Measurements from ENCODE around the gene PLD1. TPM values are rescaled to one million over a fixed set of nuclear protein-coding genes. Genes with fewer than 3 reads are reported as not detected.
A peak's percentile ranks its signal among the peaks of the same experiment; 100 is the strongest.

PLD1 gene
- polyA plus RNA-seq, 1 donor: 87.6 TPM

- Histone ChIP-seq H3K27me3 (ENCODE audit: control insufficient read depth, insufficient read depth, low read length) (no peaks in the 10 kb centered on the region), H3K4me1 (ENCODE audit: control insufficient read depth, insufficient read depth, low read length) (peaks cover 51% of the 10 kb centered on the region), H3K4me3 (ENCODE audit: low read length) (no peak overlapping the region), H3K9me3 (ENCODE audit: control insufficient read depth, low read depth, low read length) (peaks cover 9% of the 10 kb centered on the region), H3K36me3 (ENCODE audit: control insufficient read depth, insufficient read depth, low read length) (no peaks in the 10 kb centered on the region), H3K27ac (ENCODE audit: low read length) (no peak overlapping the region)
- no peak for DNase-seq
- WGBS (ENCODE audit: insufficient coverage, low lambda C conversion rate): no CpG with 5 or more reads among the region's 40 CpGs
These were observed 64.5 kb downstream of the PLD1 start for GRCh38 chr3:171745577-171746319.

GRCh38 chr3:171744158-171744741 is 66.0 kb downstream of the PLD1 start:
- no peaks in the 10 kb centered on the region for H3K27me3 ChIP-seq (ENCODE audit: control insufficient read depth, insufficient read depth, low read length)
- no peaks in the 10 kb centered on the region for H3K36me3 ChIP-seq (ENCODE audit: control insufficient read depth, insufficient read depth, low read length)
- peak overlapping the region; percentile 7 for H3K27ac ChIP-seq (ENCODE audit: low read length)
- no peak overlapping the region for H3K4me3 ChIP-seq (ENCODE audit: low read length)
- peak; percentile 26 to 67 for DNase-seq
- WGBS (ENCODE audit: insufficient coverage, low lambda C conversion rate): 40% methylated on average over 1 of the region's 5 CpGs
- peaks cover 9% of the 10 kb centered on the region for H3K9me3 ChIP-seq (ENCODE audit: control insufficient read depth, low read depth, low read length)
- peaks cover 57% of the 10 kb centered on the region for H3K4me1 ChIP-seq (ENCODE audit: control insufficient read depth, insufficient read depth, low read length)

DNA sequence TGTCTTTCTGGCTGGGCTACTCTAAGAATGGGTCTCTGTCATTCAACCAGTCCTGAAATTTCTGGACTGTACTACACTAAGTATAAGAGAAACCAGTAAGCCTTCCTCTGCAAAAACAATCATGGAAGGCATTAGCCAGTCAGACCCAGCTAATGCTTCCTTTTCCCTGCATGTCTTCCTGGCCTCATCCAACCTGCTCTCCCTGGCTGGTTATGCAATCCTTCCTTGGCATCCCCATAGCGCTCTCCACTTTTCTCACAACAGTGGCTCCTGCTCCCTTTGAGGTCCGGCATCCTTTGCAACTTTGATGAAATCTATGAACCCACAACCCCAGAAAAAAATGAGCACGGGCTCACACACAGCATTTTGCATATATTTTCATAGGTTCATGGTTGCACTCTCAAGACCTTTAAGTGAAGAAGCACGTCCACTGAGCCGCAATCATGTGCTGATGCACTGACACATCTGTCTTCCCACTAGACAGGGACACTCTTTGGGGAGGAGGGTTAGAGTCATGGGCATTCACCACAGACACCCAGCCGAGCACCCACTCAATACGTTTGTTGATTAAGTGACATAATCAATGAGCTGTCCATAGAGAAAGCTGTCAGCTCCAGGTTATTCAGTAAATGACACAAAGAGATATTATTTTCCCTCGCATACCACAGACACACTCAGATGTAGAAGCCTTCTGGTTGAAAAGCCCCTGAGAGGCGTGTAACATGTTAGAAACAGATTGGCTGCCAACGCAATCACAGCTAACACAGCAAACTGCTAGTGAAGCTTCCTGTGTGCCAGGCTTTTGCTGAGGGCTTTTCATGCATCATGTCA is 66.7 kb downstream of the PLD1 start:
- H3K4me1 ChIP-seq (ENCODE audit: control insufficient read depth, insufficient read depth, low read length): peaks cover 50% of the 10 kb centered on the region
- H3K4me3 ChIP-seq (ENCODE audit: low read length): no peak overlapping the region
- no peaks in the 10 kb centered on the region for H3K36me3 ChIP-seq (ENCODE audit: control insufficient read depth, insufficient read depth, low read length)
- DNase-seq: no peak
- H3K27ac ChIP-seq (ENCODE audit: low read length): no peak overlapping the region
- no peaks in the 10 kb centered on the region for H3K27me3 ChIP-seq (ENCODE audit: control insufficient read depth, insufficient read depth, low read length)
- peaks cover 9% of the 10 kb centered on the region for H3K9me3 ChIP-seq (ENCODE audit: control insufficient read depth, low read depth, low read length)
- WGBS (ENCODE audit: insufficient coverage, low lambda C conversion rate): no CpG with 5 or more reads among the region's 10 CpGs

GRCh38 chr3:171741377-171741776 is 68.9 kb downstream of the PLD1 start:
- H3K36me3 ChIP-seq (ENCODE audit: control insufficient read depth, insufficient read depth, low read length): peaks cover 3% of the 10 kb centered on the region
- WGBS (ENCODE audit: insufficient coverage, low lambda C conversion rate): 20% methylated on average over 1 of the region's 2 CpGs
- no peaks in the 10 kb centered on the region for H3K27me3 ChIP-seq (ENCODE audit: control insufficient read depth, insufficient read depth, low read length)
- H3K9me3 ChIP-seq (ENCODE audit: control insufficient read depth, low read depth, low read length): peaks cover 9% of the 10 kb centered on the region
- H3K27ac ChIP-seq (ENCODE audit: low read length): peak overlapping the region; percentile 34
- H3K4me1 ChIP-seq (ENCODE audit: control insufficient read depth, insufficient read depth, low read length): peaks cover 41% of the 10 kb centered on the region
- no peak for DNase-seq
- no peak overlapping the region for H3K4me3 ChIP-seq (ENCODE audit: low read length)

DNA sequence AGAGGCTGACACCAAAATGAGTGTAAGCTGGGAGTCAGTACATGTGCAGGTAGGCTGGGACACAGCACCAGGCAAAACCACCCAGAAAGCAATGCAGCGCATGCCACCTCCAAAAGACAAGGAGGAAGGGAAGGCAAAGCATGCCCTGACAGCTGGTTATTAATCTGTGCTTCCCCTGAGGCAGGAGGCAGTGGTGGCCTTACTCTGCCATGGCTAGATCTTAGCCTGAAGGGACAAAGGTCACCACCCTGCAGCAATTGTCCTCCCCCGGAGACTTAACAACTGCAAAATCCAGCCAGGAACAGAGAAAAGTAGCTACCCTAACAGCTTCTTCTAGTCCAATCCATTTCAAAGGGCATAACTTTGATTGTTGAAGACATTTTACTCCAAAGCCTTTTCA is 73.7 kb downstream of the PLD1 start:
- no peak overlapping the region for H3K27ac ChIP-seq (ENCODE audit: low read length)
- no peak overlapping the region for H3K4me3 ChIP-seq (ENCODE audit: low read length)
- no peaks in the 10 kb centered on the region for H3K27me3 ChIP-seq (ENCODE audit: control insufficient read depth, insufficient read depth, low read length)
- no CpG with 5 or more reads among the region's 2 CpGs for WGBS (ENCODE audit: insufficient coverage, low lambda C conversion rate)
- H3K4me1 ChIP-seq (ENCODE audit: control insufficient read depth, insufficient read depth, low read length): peaks cover 26% of the 10 kb centered on the region
- no peaks in the 10 kb centered on the region for H3K9me3 ChIP-seq (ENCODE audit: control insufficient read depth, low read depth, low read length)
- DNase-seq: peak in 1 of 2 donors; percentile 33
- H3K36me3 ChIP-seq (ENCODE audit: control insufficient read depth, insufficient read depth, low read length): peaks cover 30% of the 10 kb centered on the region

GRCh38 chr3:171733561-171733960 is 76.7 kb downstream of the PLD1 start:
- Histone ChIP-seq H3K27ac (ENCODE audit: low read length) (no peak overlapping the region), H3K27me3 (ENCODE audit: control insufficient read depth, insufficient read depth, low read length) (no peaks in the 10 kb centered on the region), H3K4me3 (ENCODE audit: low read length) (no peak overlapping the region), H3K9me3 (ENCODE audit: control insufficient read depth, low read depth, low read length) (no peaks in the 10 kb centered on the region), H3K4me1 (ENCODE audit: control insufficient read depth, insufficient read depth, low read length) (peaks cover 26% of the 10 kb centered on the region), H3K36me3 (ENCODE audit: control insufficient read depth, insufficient read depth, low read length) (peaks cover 30% of the 10 kb centered on the region)
- DNase-seq: no peak

GRCh38 chr3:171732756-171733155 is 77.5 kb downstream of the PLD1 start:
- no peaks in the 10 kb centered on the region for H3K9me3 ChIP-seq (ENCODE audit: control insufficient read depth, low read depth, low read length)
- no peak for DNase-seq
- WGBS (ENCODE audit: insufficient coverage, low lambda C conversion rate): no CpG with 5 or more reads among the region's 3 CpGs
- no peak overlapping the region for H3K4me3 ChIP-seq (ENCODE audit: low read length)
- no peak overlapping the region for H3K27ac ChIP-seq (ENCODE audit: low read length)
- H3K4me1 ChIP-seq (ENCODE audit: control insufficient read depth, insufficient read depth, low read length): peaks cover 26% of the 10 kb centered on the region
- H3K36me3 ChIP-seq (ENCODE audit: control insufficient read depth, insufficient read depth, low read length): peaks cover 30% of the 10 kb centered on the region
- no peaks in the 10 kb centered on the region for H3K27me3 ChIP-seq (ENCODE audit: control insufficient read depth, insufficient read depth, low read length)

DNA sequence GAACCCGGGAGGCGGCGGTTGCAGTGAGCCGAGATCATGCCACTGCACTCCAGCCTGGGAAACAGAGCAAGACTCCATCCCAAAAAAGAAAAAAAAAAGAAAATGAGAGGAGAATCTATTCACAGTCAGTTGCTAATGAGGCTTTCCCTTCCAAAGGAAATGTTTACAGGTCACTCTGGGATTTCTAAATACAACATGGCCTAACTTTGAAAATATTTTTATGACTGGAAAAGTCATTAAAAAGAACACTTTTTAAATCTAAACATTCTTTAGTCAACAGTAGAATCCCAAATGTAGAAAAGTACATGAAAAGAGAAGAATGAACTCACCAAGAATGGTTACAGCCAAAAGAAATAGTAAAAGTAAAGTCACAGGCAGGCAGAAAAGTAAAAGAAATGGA is 78.6 kb downstream of the PLD1 start:
- no CpG with 5 or more reads among the region's 4 CpGs for WGBS (ENCODE audit: insufficient coverage, low lambda C conversion rate)

GRCh38 chr3:171729452-171730334 is 80.6 kb downstream of the PLD1 start:
- H3K27me3 ChIP-seq (ENCODE audit: control insufficient read depth, insufficient read depth, low read length): no peaks in the 10 kb centered on the region
- peaks cover 15% of the 10 kb centered on the region for H3K4me1 ChIP-seq (ENCODE audit: control insufficient read depth, insufficient read depth, low read length)
- DNase-seq: peak; percentile 78 to 89
- peaks cover 35% of the 10 kb centered on the region for H3K36me3 ChIP-seq (ENCODE audit: control insufficient read depth, insufficient read depth, low read length)
- no peak overlapping the region for H3K4me3 ChIP-seq (ENCODE audit: low read length)
- H3K9me3 ChIP-seq (ENCODE audit: control insufficient read depth, low read depth, low read length): no peaks in the 10 kb centered on the region
- 37% methylated on average over 3 of the region's 3 CpGs for whole genome bisulfite sequencing (ENCODE audit: insufficient coverage, low lambda C conversion rate)
- H3K27ac ChIP-seq (ENCODE audit: low read length): peak overlapping the region; percentile 82

More for the DNA sequence above, 78.6 kb downstream of the PLD1 start:
- no peak for DNase-seq
- H3K36me3 ChIP-seq (ENCODE audit: control insufficient read depth, insufficient read depth, low read length): peaks cover 34% of the 10 kb centered on the region
- H3K4me1 ChIP-seq (ENCODE audit: control insufficient read depth, insufficient read depth, low read length): peaks cover 20% of the 10 kb centered on the region
- H3K4me3 ChIP-seq (ENCODE audit: low read length): no peak overlapping the region
- H3K27ac ChIP-seq (ENCODE audit: low read length): peak overlapping the region; percentile 14
- no peaks in the 10 kb centered on the region for H3K9me3 ChIP-seq (ENCODE audit: control insufficient read depth, low read depth, low read length)
- H3K27me3 ChIP-seq (ENCODE audit: control insufficient read depth, insufficient read depth, low read length): no peaks in the 10 kb centered on the region

DNA sequence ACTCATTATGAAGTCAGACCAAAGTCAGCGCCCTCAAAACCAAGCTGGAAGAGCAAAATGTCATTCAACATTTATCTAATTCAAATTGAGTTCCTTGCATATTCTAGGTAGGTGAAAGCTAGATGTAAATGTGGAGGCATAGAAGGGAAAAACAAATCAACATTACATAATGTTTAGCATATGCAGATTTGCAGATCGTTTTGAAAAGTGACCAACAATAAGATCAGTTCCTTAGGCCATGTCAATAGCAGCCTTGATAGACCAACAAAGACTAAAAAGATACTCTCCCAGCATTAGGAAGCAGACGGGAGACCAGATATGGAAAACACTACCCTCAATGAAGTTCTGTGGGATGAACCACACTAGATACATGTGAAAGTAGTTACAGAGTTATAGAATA is 83.0 kb downstream of the PLD1 start:
- WGBS (ENCODE audit: insufficient coverage, low lambda C conversion rate): 53% methylated on average over 2 of the region's 3 CpGs
- DNase-seq: no peak

More for the DNA sequence above, 83.0 kb downstream of the PLD1 start:
- Histone ChIP-seq H3K27ac (ENCODE audit: low read length) (no peak overlapping the region), H3K9me3 (ENCODE audit: control insufficient read depth, low read depth, low read length) (no peaks in the 10 kb centered on the region), H3K4me3 (ENCODE audit: low read length) (no peak overlapping the region), H3K36me3 (ENCODE audit: control insufficient read depth, insufficient read depth, low read length) (peaks cover 33% of the 10 kb centered on the region), H3K27me3 (ENCODE audit: control insufficient read depth, insufficient read depth, low read length) (no peaks in the 10 kb centered on the region), H3K4me1 (ENCODE audit: control insufficient read depth, insufficient read depth, low read length) (peaks cover 15% of the 10 kb centered on the region)

Data from large intestine (tissue), 3 donors.